Uterus (tissue), 2 donors: ENCODE results near the gene MCU.

Experiments used
- CTCF ChIP-seq, 4 experiments: fragments of 200-600 bp in 2 of 4; fragments of 450-650 bp in 2 of 4; sonication (generic) in 2 of 4; IDR thresholded peaks; one replicate each; pipeline ENCODE4 v1.5.1; 2016 to 2019; ENCODE audit warnings: antibody characterized with exemption in 4 of 4, mild to moderate bottlenecking in 2 of 4, moderate library complexity in 1 of 4
- POLR2A ChIP-seq, 2 donors: fragments of 450-650 bp; IDR thresholded peaks; one replicate each; pipeline ENCODE4 v1.6.1; 2016; ENCODE audit warnings: antibody characterized with exemption in 2 of 2, mild to moderate bottlenecking in 1 of 2, moderate library complexity in 1 of 2

GRCh38 chr10:72729528-72729927 is 37.6 kb downstream of the MCU start:
- TF ChIP-seq CTCF (IDR thresholded peaks at IDR 0.05) (no peak), POLR2A (IDR thresholded peaks at IDR 0.05) (no peak)
